Measurements from ENCODE around the gene CHAC1.
A peak's percentile ranks its signal among the peaks of the same experiment; 100 is the strongest.
"Not testable (repeated sequence)": the region's sequence is repeated elsewhere in the genome, so short reads cannot be mapped to it uniquely, and the experiment has no call there.

CHAC1 gene

DNA sequence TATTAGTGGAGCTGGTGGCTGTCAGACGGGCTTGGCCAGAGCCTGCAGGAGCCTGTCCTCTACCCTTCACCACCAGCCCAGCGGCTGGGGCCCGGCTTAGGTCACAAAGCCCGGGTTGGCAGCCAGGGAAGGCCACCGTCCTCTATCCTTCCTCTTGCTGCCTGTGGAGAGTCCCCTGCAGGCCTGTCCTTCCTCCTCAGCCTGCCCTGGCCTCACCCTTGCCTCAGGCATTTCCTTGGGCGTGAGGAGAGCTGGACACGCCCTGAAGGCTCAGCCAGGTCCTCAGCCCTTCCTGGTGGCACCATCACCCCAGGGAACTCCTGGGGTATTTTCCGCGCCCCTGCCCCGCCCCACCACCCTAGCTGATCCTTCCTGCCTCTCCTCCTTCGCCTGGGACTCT lies 7.7 kb downstream of the CHAC1 start:
- Histone ChIP-seq H4K8ac (ENCODE audit: low read depth, low read length) (no peak overlapping the region), H3K18ac (ENCODE audit: low read length) (no peak overlapping the region), H3K4me2 (ENCODE audit: low read length) (no peak overlapping the region), H2AFZ (ENCODE audit: insufficient read depth, low read length, poor library complexity) (no peak overlapping the region), H3K79me2 (ENCODE audit: control insufficient read depth, insufficient read depth, low read length, poor library complexity) (no peaks in the 10 kb centered on the region), H3K27me3 (ENCODE audit: insufficient read depth, low read length) (no peaks in the 10 kb centered on the region), H3K14ac (ENCODE audit: low read length) (no peak overlapping the region), H2BK12ac (ENCODE audit: low read length) (no peak overlapping the region), H4K12ac (ENCODE audit: low read depth, low read length) (no peak overlapping the region), H3K4me3 (ENCODE audit: low read depth, low read length) (no peak overlapping the region), H3K79me1 (ENCODE audit: low read length) (no peaks in the 10 kb centered on the region), H3K9ac (ENCODE audit: low read length) (no peak overlapping the region), H3K4me1 (ENCODE audit: control insufficient read depth in 1 of 2, insufficient read depth in 2 of 2, low read length in 2 of 2) (peaks cover under 1% of the 10 kb centered on the region in 2 experiments), H4K91ac (ENCODE audit: low read depth, low read length) (no peak overlapping the region), H2BK120ac (ENCODE audit: insufficient read depth, low read length, poor library complexity) (no peak overlapping the region), H3K4ac (ENCODE audit: low read depth, low read length) (no peak overlapping the region), H3K36me3 (ENCODE audit: control insufficient read depth in 1 of 2, insufficient read depth in 2 of 2, low read length in 2 of 2) (no peaks in the 10 kb centered on the region), H3K9me3 (ENCODE audit: insufficient read depth, low read depth, low read length) (peaks cover 2% of the 10 kb centered on the region), H3K23ac (ENCODE audit: low read length) (no peak overlapping the region), H2BK5ac (ENCODE audit: low read depth, low read length, poor library complexity) (no peak overlapping the region), H3K27ac (ENCODE audit: low read depth, low read length) (no peak overlapping the region), H2AK5ac (ENCODE audit: low read length) (no peak overlapping the region)
- DNase-seq, result peak in 1 of 2 donors; percentile 56
- WGBS (ENCODE audit: extremely low coverage, insufficient coverage, insufficient read length), result no CpG with 5 or more reads among the region's 11 CpGs

DNA sequence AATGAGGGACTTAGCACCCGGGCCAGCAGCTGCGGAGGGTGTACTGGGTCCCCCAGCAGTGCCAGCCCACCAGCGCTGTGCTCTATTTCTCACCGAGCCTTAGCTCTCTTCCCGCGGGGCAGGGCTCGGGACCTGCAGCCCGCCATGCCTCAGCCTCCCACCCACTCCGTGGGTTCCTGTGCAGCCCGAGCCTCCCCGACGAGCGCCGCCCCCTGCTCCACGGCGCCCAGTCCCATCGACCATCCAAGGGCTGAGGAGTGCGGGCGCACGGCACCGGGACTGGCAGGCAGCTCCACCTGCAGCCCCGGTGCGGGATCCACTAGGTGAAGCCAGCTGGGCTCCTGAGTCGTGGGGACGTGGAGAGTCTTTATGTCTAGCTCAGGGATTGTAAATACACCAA lies 8.5 kb downstream of the CHAC1 start:
- not testable (repeated sequence) for H2BK12ac ChIP-seq (ENCODE audit: low read length); H3K27me3 ChIP-seq (ENCODE audit: insufficient read depth, low read length); H3K4me1 ChIP-seq (ENCODE audit: control insufficient read depth in 1 of 2, insufficient read depth in 2 of 2, low read length in 2 of 2); H3K79me1 ChIP-seq (ENCODE audit: low read length); H2AK5ac ChIP-seq (ENCODE audit: low read length); H3K4me2 ChIP-seq (ENCODE audit: low read length); H4K91ac ChIP-seq (ENCODE audit: low read depth, low read length); H4K12ac ChIP-seq (ENCODE audit: low read depth, low read length); DNase-seq; H3K27ac ChIP-seq (ENCODE audit: low read depth, low read length); H4K8ac ChIP-seq (ENCODE audit: low read depth, low read length); H3K4ac ChIP-seq (ENCODE audit: low read depth, low read length); H2AFZ ChIP-seq (ENCODE audit: insufficient read depth, low read length, poor library complexity); H3K9me3 ChIP-seq (ENCODE audit: insufficient read depth, low read depth, low read length); H3K18ac ChIP-seq (ENCODE audit: low read length); H3K9ac ChIP-seq (ENCODE audit: low read length); H2BK5ac ChIP-seq (ENCODE audit: low read depth, low read length, poor library complexity); H2BK120ac ChIP-seq (ENCODE audit: insufficient read depth, low read length, poor library complexity); H3K23ac ChIP-seq (ENCODE audit: low read length); H3K36me3 ChIP-seq (ENCODE audit: control insufficient read depth in 1 of 2, insufficient read depth in 2 of 2, low read length in 2 of 2); H3K4me3 ChIP-seq (ENCODE audit: low read depth, low read length); H3K79me2 ChIP-seq (ENCODE audit: control insufficient read depth, insufficient read depth, low read length, poor library complexity); H3K14ac ChIP-seq (ENCODE audit: low read length)
- no CpG with 5 or more reads among the region's 25 CpGs for WGBS (ENCODE audit: extremely low coverage, insufficient coverage, insufficient read length)

GRCh38 chr15:40962317-40962716 lies 9.0 kb downstream of the CHAC1 start:
- not testable (repeated sequence) for H3K4me3 ChIP-seq (ENCODE audit: low read depth, low read length); H3K27me3 ChIP-seq (ENCODE audit: insufficient read depth, low read length); H3K4me2 ChIP-seq (ENCODE audit: low read length); H4K91ac ChIP-seq (ENCODE audit: low read depth, low read length); H3K79me2 ChIP-seq (ENCODE audit: control insufficient read depth, insufficient read depth, low read length, poor library complexity); H3K36me3 ChIP-seq (ENCODE audit: control insufficient read depth in 1 of 2, insufficient read depth in 2 of 2, low read length in 2 of 2); H3K18ac ChIP-seq (ENCODE audit: low read length); H2BK120ac ChIP-seq (ENCODE audit: insufficient read depth, low read length, poor library complexity); H2BK5ac ChIP-seq (ENCODE audit: low read depth, low read length, poor library complexity); H2BK12ac ChIP-seq (ENCODE audit: low read length); H3K9ac ChIP-seq (ENCODE audit: low read length); H4K12ac ChIP-seq (ENCODE audit: low read depth, low read length); H2AFZ ChIP-seq (ENCODE audit: insufficient read depth, low read length, poor library complexity); H3K4me1 ChIP-seq (ENCODE audit: control insufficient read depth in 1 of 2, insufficient read depth in 2 of 2, low read length in 2 of 2); H3K23ac ChIP-seq (ENCODE audit: low read length); DNase-seq; H3K27ac ChIP-seq (ENCODE audit: low read depth, low read length); H3K9me3 ChIP-seq (ENCODE audit: insufficient read depth, low read depth, low read length); H3K4ac ChIP-seq (ENCODE audit: low read depth, low read length); H2AK5ac ChIP-seq (ENCODE audit: low read length); H3K14ac ChIP-seq (ENCODE audit: low read length); H3K79me1 ChIP-seq (ENCODE audit: low read length); H4K8ac ChIP-seq (ENCODE audit: low read depth, low read length)
- WGBS (ENCODE audit: extremely low coverage, insufficient coverage, insufficient read length), result no CpG with 5 or more reads among the region's 14 CpGs

- Histone ChIP-seq H3K23ac (ENCODE audit: low read length) (no peak overlapping the region), H3K36me3 (ENCODE audit: control insufficient read depth in 1 of 2, insufficient read depth in 2 of 2, low read length in 2 of 2) (no peaks in the 10 kb centered on the region), H3K4me2 (ENCODE audit: low read length) (no peak overlapping the region), H3K79me1 (ENCODE audit: low read length) (no peaks in the 10 kb centered on the region), H3K4me3 (ENCODE audit: low read depth, low read length) (no peak overlapping the region), H3K27me3 (ENCODE audit: insufficient read depth, low read length) (no peaks in the 10 kb centered on the region), H2BK120ac (ENCODE audit: insufficient read depth, low read length, poor library complexity) (no peak overlapping the region), H3K27ac (ENCODE audit: low read depth, low read length) (no peak overlapping the region), H3K9me3 (ENCODE audit: insufficient read depth, low read depth, low read length) (peaks cover 2% of the 10 kb centered on the region), H2BK5ac (ENCODE audit: low read depth, low read length, poor library complexity) (no peak overlapping the region), H3K79me2 (ENCODE audit: control insufficient read depth, insufficient read depth, low read length, poor library complexity) (no peaks in the 10 kb centered on the region), H4K91ac (ENCODE audit: low read depth, low read length) (no peak overlapping the region), H2BK12ac (ENCODE audit: low read length) (no peak overlapping the region), H3K4me1 (ENCODE audit: control insufficient read depth in 1 of 2, insufficient read depth in 2 of 2, low read length in 2 of 2) (peaks cover 5% of the 10 kb centered on the region in 2 experiments), H2AFZ (ENCODE audit: insufficient read depth, low read length, poor library complexity) (no peak overlapping the region), H3K9ac (ENCODE audit: low read length) (no peak overlapping the region), H3K4ac (ENCODE audit: low read depth, low read length) (no peak overlapping the region), H4K8ac (ENCODE audit: low read depth, low read length) (no peak overlapping the region), H3K14ac (ENCODE audit: low read length) (no peak overlapping the region), H4K12ac (ENCODE audit: low read depth, low read length) (no peak overlapping the region), H2AK5ac (ENCODE audit: low read length) (no peak overlapping the region), H3K18ac (ENCODE audit: low read length) (no peak overlapping the region)
- no CpG with 5 or more reads among the region's 12 CpGs for WGBS (ENCODE audit: extremely low coverage, insufficient coverage, insufficient read length)
- no peak for DNase-seq
These were observed 9.9 kb downstream of the CHAC1 start for GRCh38 chr15:40963201-40963600.

All from trophoblast cell (in vitro differentiated cells and primary cell).